GM12878 (cell line): ENCODE measurements around the gene ENAH.

Experiments
- ATF7 ChIP-seq: fragments of 450-650 bp; IDR thresholded peaks from 2 replicates; pipeline ENCODE4 v1.6.1; 2016; ENCODE audit warnings: low read depth, mild to moderate bottlenecking
- EZH2 ChIP-seq: IDR thresholded peaks from 2 replicates; pipeline ENCODE4 v1.6.1; 2012; ENCODE audit warnings: low read depth, mild to moderate bottlenecking, control low read depth, inconsistent platforms, low read length, borderline replicate concordance; ENCODE audit not compliant: control insufficient read depth
- NR2F1 ChIP-seq: fragments of 450-650 bp; conservative IDR thresholded peaks from 2 replicates; pipeline ENCODE4 v1.6.1; 2017; ENCODE audit warnings: mild to moderate bottlenecking
- REST ChIP-seq: IDR thresholded peaks from 2 replicates; pipeline ENCODE4 v1.6.1; 2012; ENCODE audit warnings: mild to moderate bottlenecking, low read depth, low read length
- SIX5 ChIP-seq: IDR thresholded peaks from 2 replicates; pipeline ENCODE4 v1.6.1; 2011; ENCODE audit warnings: mild to moderate bottlenecking, low read depth, low read length, moderate library complexity; ENCODE audit not compliant: severe bottlenecking
- ZNF24 ChIP-seq: fragments of 450-650 bp; IDR thresholded peaks from 2 replicates; pipeline ENCODE4 v1.6.1; 2017; ENCODE audit warnings: antibody characterized with exemption, mild to moderate bottlenecking
- ZNF274 ChIP-seq: IDR thresholded peaks from one replicate; pipeline ENCODE4 v1.8.0; 2011; ENCODE audit not compliant: insufficient read length, insufficient read depth
- TF ChIP-seq, protein P1 (sequence below), 3 experiments: IDR thresholded peaks in 2 of 3; conservative IDR thresholded peaks in 1 of 3; 2 replicates each; pipeline ENCODE4 v1.5.1; 2011; ENCODE audit warnings: low read depth in 3 of 3, low read length in 3 of 3, mild to moderate bottlenecking in 3 of 3, control low read depth in 2 of 3, moderate library complexity in 2 of 3, inconsistent platforms in 1 of 3, mixed read lengths in 1 of 3; ENCODE audit not compliant: control insufficient read depth in 2 of 3, insufficient read depth in 1 of 3; ENCODE audit errors: extremely low read depth in 1 of 3

GRCh38 chr1:225651872-225652728, 823 bp downstream of the ENAH start:
- TF ChIP-seq SIX5 (no peak), EZH2 (no peak), ZNF274 (no peak), ATF7 (no peak), NR2F1 (no peak), ZNF24 (no peak), REST (no peak)
- TF ChIP-seq, protein P1, sequence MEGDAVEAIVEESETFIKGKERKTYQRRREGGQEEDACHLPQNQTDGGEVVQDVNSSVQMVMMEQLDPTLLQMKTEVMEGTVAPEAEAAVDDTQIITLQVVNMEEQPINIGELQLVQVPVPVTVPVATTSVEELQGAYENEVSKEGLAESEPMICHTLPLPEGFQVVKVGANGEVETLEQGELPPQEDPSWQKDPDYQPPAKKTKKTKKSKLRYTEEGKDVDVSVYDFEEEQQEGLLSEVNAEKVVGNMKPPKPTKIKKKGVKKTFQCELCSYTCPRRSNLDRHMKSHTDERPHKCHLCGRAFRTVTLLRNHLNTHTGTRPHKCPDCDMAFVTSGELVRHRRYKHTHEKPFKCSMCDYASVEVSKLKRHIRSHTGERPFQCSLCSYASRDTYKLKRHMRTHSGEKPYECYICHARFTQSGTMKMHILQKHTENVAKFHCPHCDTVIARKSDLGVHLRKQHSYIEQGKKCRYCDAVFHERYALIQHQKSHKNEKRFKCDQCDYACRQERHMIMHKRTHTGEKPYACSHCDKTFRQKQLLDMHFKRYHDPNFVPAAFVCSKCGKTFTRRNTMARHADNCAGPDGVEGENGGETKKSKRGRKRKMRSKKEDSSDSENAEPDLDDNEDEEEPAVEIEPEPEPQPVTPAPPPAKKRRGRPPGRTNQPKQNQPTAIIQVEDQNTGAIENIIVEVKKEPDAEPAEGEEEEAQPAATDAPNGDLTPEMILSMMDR (IDR thresholded peaks at IDR 0.05 in 2 of 3, conservative IDR thresholded peaks at IDR 0.05 in 1 of 3; ENCODE audit: control insufficient read depth in 2 of 3, extremely low read depth in 1 of 3, insufficient read depth in 1 of 3, low read depth in 3 of 3, low read length in 3 of 3): no peak
